Activated gamma-delta T cell (primary cell): ENCODE results near the gene PLPPR1.
"Not testable (repeated sequence)": the region's sequence is repeated elsewhere in the genome, so short reads cannot be mapped to it uniquely, and the experiment has no call there.

Source experiments
- DNase-seq: peaks from one replicate; lab custom pipeline; 2025; lab: John Stamatoyannopoulos, UW
- total RNA-seq, 2 donors: gene quantifications; one replicate each; lab custom pipeline; 2026; lab: John Stamatoyannopoulos, UW

PLPPR1 gene
- total RNA-seq = 0 reads per million in 2 donors

GRCh38 chr9:101028346-101029314 is at the start of gene PLPPR1:
Gene PLPPR1 (plus strand): TSS chr9:101028727.
- no peak for DNase-seq

GRCh38 chr9:100989731-100990130 is 38.8 kb upstream of the PLPPR1 start:
- no peak for DNase-seq

- DNase-seq = no peak
Measured at GRCh38 chr9:100990605-100991381, 37.7 kb upstream of the PLPPR1 start.

GRCh38 chr9:100992632-100993031 is 35.9 kb upstream of the PLPPR1 start:
- DNase-seq = no peak

GRCh38 chr9:100999906-101000544 is 28.5 kb upstream of the PLPPR1 start:
- DNase-seq = no peak

GRCh38 chr9:101005246-101005645 is 23.3 kb upstream of the PLPPR1 start:
- no peak for DNase-seq

- no peak for DNase-seq
Measured at GRCh38 chr9:101014566-101014965, 14.0 kb upstream of the PLPPR1 start.

GRCh38 chr9:101018467-101018866 is 10.1 kb upstream of the PLPPR1 start:
- no peak for DNase-seq

- no peak for DNase-seq
Measured at GRCh38 chr9:101022704-101023103, 5.8 kb upstream of the PLPPR1 start.

- DNase-seq = no peak
Measured at GRCh38 chr9:101025940-101026339, 2.6 kb upstream of the PLPPR1 start.

GRCh38 chr9:101026824-101027223 is 1.7 kb upstream of the PLPPR1 start:
- DNase-seq = no peak

- DNase-seq = no peak
Measured at GRCh38 chr9:101027236-101027635, 1.3 kb upstream of the PLPPR1 start.

GRCh38 chr9:101027733-101028345 is 688 bp upstream of the PLPPR1 start:
- DNase-seq = no peak

GRCh38 chr9:101029315-101030085 is 973 bp downstream of the PLPPR1 start:
- DNase-seq = no peak

- no peak for DNase-seq
Measured at GRCh38 chr9:101030086-101030391, 1.5 kb downstream of the PLPPR1 start.

GRCh38 chr9:101032426-101032825 is 3.9 kb downstream of the PLPPR1 start:
- no peak for DNase-seq

GRCh38 chr9:101034222-101034621 is 5.7 kb downstream of the PLPPR1 start:
- no peak for DNase-seq

- DNase-seq = no peak
Measured at GRCh38 chr9:101035098-101035497, 6.6 kb downstream of the PLPPR1 start.

- no peak for DNase-seq
Measured at GRCh38 chr9:101037430-101037829, 8.9 kb downstream of the PLPPR1 start.

GRCh38 chr9:101038488-101038887 is 10.0 kb downstream of the PLPPR1 start:
- DNase-seq = no peak

- DNase-seq = not testable (repeated sequence)
Measured at GRCh38 chr9:101039581-101039980, 11.1 kb downstream of the PLPPR1 start.
